ENCODE data around the gene GPBP1L1. TPM values are rescaled to one million over a fixed set of nuclear protein-coding genes. Genes with fewer than 3 reads are reported as not detected.
"Not testable (repeated sequence)": the region's sequence is repeated elsewhere in the genome, so short reads cannot be mapped to it uniquely, and the experiment has no call there.

The GPBP1L1 gene
- total RNA-seq, 4 donors from 2014 or later = 161 to 258 (median 238) TPM

GRCh38 chr1:45678489-45678888, 7.8 kb downstream of the GPBP1L1 start:
- Histone ChIP-seq H3K4me3 (no peak overlapping the region), H3K9me3 (no peaks in the 10 kb centered on the region), H3K4me1 (peaks cover 0 to 84% (median 11%) of the 10 kb centered on the region in 4 donors), H3K36me3 (no peaks in the 10 kb centered on the region), H3K27me3 (no peaks in the 10 kb centered on the region), H3K27ac (no peak overlapping the region)
- TF ChIP-seq CTCF (IDR thresholded peaks at IDR 0.05) (no peak), POLR2A (IDR thresholded peaks at IDR 0.05) (no peak)
- no peak for DNase-seq

DNA sequence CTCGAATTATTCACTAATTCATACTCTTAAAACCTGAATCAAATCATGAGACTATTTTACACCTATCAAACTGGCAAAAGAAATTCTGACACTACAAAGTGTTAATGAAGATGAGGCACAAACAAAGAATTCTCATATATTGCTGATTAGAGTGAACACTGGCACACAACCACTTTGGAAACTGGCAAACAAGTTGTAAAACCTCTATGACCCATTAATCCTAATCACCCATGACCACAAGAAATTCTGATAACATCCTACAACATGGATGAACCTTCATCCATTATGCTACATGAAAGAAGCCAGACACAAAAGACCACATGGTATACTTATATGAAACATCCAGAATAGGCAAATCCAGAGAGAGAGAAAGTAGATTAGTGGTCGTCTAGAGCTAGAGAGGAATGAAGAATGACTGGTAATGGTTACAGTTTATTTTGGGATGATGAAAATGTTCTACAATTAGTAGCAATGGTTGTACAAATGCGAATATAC, 8.5 kb downstream of the GPBP1L1 start:
- Histone ChIP-seq H3K27me3 (no peaks in the 10 kb centered on the region), H3K4me1 (peaks cover 0 to 84% (median 11%) of the 10 kb centered on the region in 4 donors), H3K9me3 (no peaks in the 10 kb centered on the region), H3K36me3 (no peaks in the 10 kb centered on the region), H3K27ac (no peak overlapping the region), H3K4me3 (no peak overlapping the region)
- DNase-seq = no peak
- TF ChIP-seq CTCF (IDR thresholded peaks at IDR 0.05) (no peak), POLR2A (IDR thresholded peaks at IDR 0.05) (no peak)

GRCh38 chr1:45676553-45676952, 9.8 kb downstream of the GPBP1L1 start:
- not testable (repeated sequence) for H3K27ac ChIP-seq, DNase-seq, H3K27me3 ChIP-seq, H3K36me3 ChIP-seq, H3K4me3 ChIP-seq, H3K9me3 ChIP-seq
- peaks cover 0 to 71% (median 10%) of the 10 kb centered on the region in 4 donors for H3K4me1 ChIP-seq

DNA sequence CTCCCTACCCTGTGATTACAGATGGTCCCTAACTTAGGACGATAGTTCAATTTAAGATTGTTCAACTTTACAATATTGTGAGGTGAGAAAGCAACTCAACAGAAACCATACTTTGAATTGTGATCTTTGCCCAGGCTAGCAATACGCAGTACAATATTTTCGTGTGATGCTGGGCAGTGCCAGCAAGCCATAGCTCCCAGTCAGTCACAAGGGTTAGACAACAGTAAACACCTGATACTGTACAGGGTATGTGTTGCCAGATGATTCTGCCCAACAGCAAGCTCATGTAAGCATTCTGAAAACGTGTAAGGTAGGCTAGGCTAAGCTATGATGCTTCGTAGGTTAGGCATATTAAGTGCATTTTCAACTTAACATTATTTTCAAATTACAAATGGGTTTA, 11.9 kb downstream of the GPBP1L1 start:
- Histone ChIP-seq H3K36me3 (no peaks in the 10 kb centered on the region), H3K27ac (peak overlapping the region in 1 of 4 donors; percentile 31), H3K4me3 (no peak overlapping the region), H3K4me1 (peaks cover 0 to 55% (median 7%) of the 10 kb centered on the region in 4 donors), H3K27me3 (no peaks in the 10 kb centered on the region), H3K9me3 (no peaks in the 10 kb centered on the region)
- no peak for DNase-seq
- TF ChIP-seq CTCF (IDR thresholded peaks at IDR 0.05) (no peak), POLR2A (IDR thresholded peaks at IDR 0.05) (no peak)

- no peak for DNase-seq
- Histone ChIP-seq H3K9me3 (no peaks in the 10 kb centered on the region), H3K4me3 (no peak overlapping the region), H3K36me3 (no peaks in the 10 kb centered on the region), H3K27me3 (no peaks in the 10 kb centered on the region), H3K27ac (no peak overlapping the region), H3K4me1 (peaks cover 0 to 55% (median 6%) of the 10 kb centered on the region in 4 donors)
- no peak for TF ChIP-seq POLR2A (IDR thresholded peaks at IDR 0.05)
- TF ChIP-seq CTCF (IDR thresholded peaks at IDR 0.05) = no peak
Measured at GRCh38 chr1:45673956-45674355, 12.4 kb downstream of the GPBP1L1 start.

GRCh38 chr1:45669859-45670655, 16.3 kb downstream of the GPBP1L1 start:
- Histone ChIP-seq H3K36me3 (no peaks in the 10 kb centered on the region), H3K27me3 (no peaks in the 10 kb centered on the region), H3K9me3 (no peaks in the 10 kb centered on the region), H3K4me3 (no peak overlapping the region), H3K4me1 (peaks cover 0 to 31% (median 0%) of the 10 kb centered on the region in 4 donors), H3K27ac (no peak overlapping the region)
- no peak for TF ChIP-seq POLR2A (IDR thresholded peaks at IDR 0.05)
- no peak for TF ChIP-seq CTCF (IDR thresholded peaks at IDR 0.05)
- no peak for DNase-seq
